ENCODE measurements around the gene ITPR3.
"Not testable (repeated sequence)": the region's sequence is repeated elsewhere in the genome, so short reads cannot be mapped to it uniquely, and the experiment has no call there.

The ITPR3 gene

GRCh38 chr6:33616113-33616512 lies 5.0 kb upstream of the ITPR3 start:
- DNase-seq: no peak

GRCh38 chr6:33616913-33617312 lies 4.2 kb upstream of the ITPR3 start:
- no peak for DNase-seq

GRCh38 chr6:33619166-33619840 lies 1.8 kb upstream of the ITPR3 start:
- no peak for DNase-seq

- no peak for DNase-seq
Measured at GRCh38 chr6:33620158-33620855, 815 bp upstream of the ITPR3 start.

GRCh38 chr6:33621711-33622388 lies 728 bp downstream of the ITPR3 start:
- DNase-seq: no peak

GRCh38 chr6:33622456-33623431 lies 1.6 kb downstream of the ITPR3 start:
- DNase-seq: no peak

- DNase-seq: no peak
Measured at GRCh38 chr6:33623895-33624381, 2.8 kb downstream of the ITPR3 start.

- DNase-seq: no peak
Measured at GRCh38 chr6:33624856-33625255, 3.7 kb downstream of the ITPR3 start.

GRCh38 chr6:33627876-33628275 lies 6.8 kb downstream of the ITPR3 start:
- no peak for DNase-seq

GRCh38 chr6:33628401-33628964 lies 7.4 kb downstream of the ITPR3 start:
- no peak for DNase-seq

GRCh38 chr6:33630014-33630413 lies 8.9 kb downstream of the ITPR3 start:
- no peak for DNase-seq

- not testable (repeated sequence) for DNase-seq
Measured at GRCh38 chr6:33631521-33631920, 10.4 kb downstream of the ITPR3 start.

- DNase-seq: no peak
Measured at GRCh38 chr6:33631971-33632557, 10.9 kb downstream of the ITPR3 start.

- DNase-seq: peak; percentile 20
Measured at GRCh38 chr6:33632558-33633039, 11.5 kb downstream of the ITPR3 start.

GRCh38 chr6:33633084-33633461 lies 12.0 kb downstream of the ITPR3 start:
- DNase-seq: no peak

GRCh38 chr6:33633462-33634158 lies 12.5 kb downstream of the ITPR3 start:
- DNase-seq: peak; percentile 16

- DNase-seq: no peak
Measured at GRCh38 chr6:33634161-33634727, 13.1 kb downstream of the ITPR3 start.

GRCh38 chr6:33634946-33635345 lies 13.8 kb downstream of the ITPR3 start:
- DNase-seq: no peak

GRCh38 chr6:33636655-33637054 lies 15.5 kb downstream of the ITPR3 start:
- no peak for DNase-seq

- no peak for DNase-seq
Measured at GRCh38 chr6:33638556-33638955, 17.4 kb downstream of the ITPR3 start.

- DNase-seq: no peak
Measured at GRCh38 chr6:33639559-33639958, 18.4 kb downstream of the ITPR3 start.
